ENCODE data around the gene SLC44A3. TPM values are rescaled to one million over a fixed set of nuclear protein-coding genes. Genes with fewer than 3 reads are reported as not detected.
A peak's percentile ranks its signal among the peaks of the same experiment; 100 is the strongest.

The SLC44A3 gene
- total and polyA plus RNA-seq, 8 donors, result 3.1 to 80.3 (median 12.0) TPM; not detected in 1

GRCh38 chr1:94875794-94876193, 55.6 kb downstream of the SLC44A3 start:
- TF ChIP-seq POLR2A (IDR thresholded peaks at IDR 0.05) (no peak), EP300 (IDR thresholded peaks at IDR 0.05) (no peak), CTCF (IDR thresholded peaks at IDR 0.05) (no peak), POLR2AphosphoS5 (IDR thresholded peaks at IDR 0.05) (no peak)
- intact Hi-C loops (cut with DNase I; ENCODE audit: low total_unique reads), result no loop called here
- H3K27me3 ChIP-seq, result no peaks in the 10 kb centered on the region
- no peak overlapping the region for H3K27ac ChIP-seq
- H3K4me3 ChIP-seq, result no peak overlapping the region
- no peak for DNase-seq
- no peaks in the 10 kb centered on the region for H3K9me3 ChIP-seq
- H3K4me1 ChIP-seq, result peaks cover 0 to 24% (median 7%) of the 10 kb centered on the region in 4 donors
- peaks cover 0 to 30% (median 8%) of the 10 kb centered on the region in 4 donors for H3K36me3 ChIP-seq
- 74 to 89% (median 80%) methylated on average over 3 to 4 of the region's 4 CpGs for WGBS, 5 donors

GRCh38 chr1:94876362-94876761, 56.2 kb downstream of the SLC44A3 start:
- DNase-seq, result no peak
- no peak overlapping the region for H3K4me3 ChIP-seq
- intact Hi-C loops (cut with DNase I; ENCODE audit: low total_unique reads), result no loop called here
- TF ChIP-seq CTCF (IDR thresholded peaks at IDR 0.05), result no peak
- TF ChIP-seq POLR2AphosphoS5 (IDR thresholded peaks at IDR 0.05), result no peak
- TF ChIP-seq EP300 (IDR thresholded peaks at IDR 0.05), result no peak
- TF ChIP-seq POLR2A (IDR thresholded peaks at IDR 0.05), result no peak
- peaks cover 0 to 25% (median 7%) of the 10 kb centered on the region in 4 donors for H3K36me3 ChIP-seq
- WGBS, 5 donors, result 78 to 90% (median 84%) methylated on average over 3 of the region's 3 CpGs
- H3K27ac ChIP-seq, result no peak overlapping the region
- no peaks in the 10 kb centered on the region for H3K27me3 ChIP-seq
- no peaks in the 10 kb centered on the region for H3K9me3 ChIP-seq
- H3K4me1 ChIP-seq, result peaks cover 0 to 24% (median 7%) of the 10 kb centered on the region in 4 donors

- TF ChIP-seq POLR2AphosphoS5 (IDR thresholded peaks at IDR 0.05) (no peak), EP300 (IDR thresholded peaks at IDR 0.05) (no peak), CTCF (IDR thresholded peaks at IDR 0.05) (no peak), POLR2A (IDR thresholded peaks at IDR 0.05) (no peak)
- peaks cover 0 to 10% (median 4%) of the 10 kb centered on the region in 4 donors for H3K36me3 ChIP-seq
- H3K4me3 ChIP-seq, result no peak overlapping the region
- H3K27ac ChIP-seq, result no peak overlapping the region
- H3K9me3 ChIP-seq, result no peaks in the 10 kb centered on the region
- DNase-seq, result no peak
- H3K27me3 ChIP-seq, result no peaks in the 10 kb centered on the region
- peaks cover 0 to 18% (median 10%) of the 10 kb centered on the region in 4 donors for H3K4me1 ChIP-seq
- intact Hi-C loops (cut with DNase I; ENCODE audit: low total_unique reads), result no loop called here
- 92 to 98% (median 94%) methylated on average over 5 of the region's 5 CpGs for WGBS, 5 donors
Observed at GRCh38 chr1:94878329-94878728, 58.2 kb downstream of the SLC44A3 start.

- Histone ChIP-seq H3K4me3 (peak overlapping the region in 2 of 4 donors; percentile 1 to 15), H3K9me3 (no peaks in the 10 kb centered on the region), H3K27ac (peak overlapping the region; percentile 59 to 80 (median 77)), H3K27me3 (no peaks in the 10 kb centered on the region), H3K4me1 (peaks cover 14 to 21% (median 18%) of the 10 kb centered on the region in 4 donors), H3K36me3 (peaks cover 0 to 4% (median under 1%) of the 10 kb centered on the region in 4 donors)
- intact Hi-C loops (cut with DNase I; ENCODE audit: low total_unique reads), result no loop called here
- WGBS, 5 donors, result 6 to 21% (median 12%) methylated on average over 4 of the region's 4 CpGs
- TF ChIP-seq POLR2A (IDR thresholded peaks at IDR 0.05) (no peak), POLR2AphosphoS5 (IDR thresholded peaks at IDR 0.05) (no peak)
- DNase-seq, result peak in 1 of 2 donors; percentile 76
Observed at GRCh38 chr1:94883691-94884090, 63.5 kb downstream of the SLC44A3 start.

GRCh38 chr1:94884106-94884505, 63.9 kb downstream of the SLC44A3 start:
- peaks cover 14 to 21% (median 18%) of the 10 kb centered on the region in 4 donors for H3K4me1 ChIP-seq
- H3K36me3 ChIP-seq, result peaks cover 0 to 4% (median 2%) of the 10 kb centered on the region in 4 donors
- H3K27me3 ChIP-seq, result no peaks in the 10 kb centered on the region
- peak overlapping the region; percentile 43 to 80 (median 77) for H3K27ac ChIP-seq
- H3K9me3 ChIP-seq, result no peaks in the 10 kb centered on the region
- intact Hi-C loops (cut with DNase I; ENCODE audit: low total_unique reads), result no loop called here
- WGBS, 5 donors, result 21 to 36% (median 25%) methylated on average over 6 of the region's 6 CpGs
- peak; percentile 34 to 83 for DNase-seq
- TF ChIP-seq CTCF (IDR thresholded peaks at IDR 0.05) (no peak), EP300 (IDR thresholded peaks at IDR 0.05) (no peak), POLR2A (IDR thresholded peaks at IDR 0.05) (no peak)
- H3K4me3 ChIP-seq, result peak overlapping the region in 2 of 4 donors; percentile 1 to 15

Data from stomach (tissue), 9 donors.